ENCODE data around the gene TFB1M.
"Not testable (repeated sequence)": the region's sequence is repeated elsewhere in the genome, so short reads cannot be mapped to it uniquely, and the experiment has no call there.

TFB1M gene

DNA sequence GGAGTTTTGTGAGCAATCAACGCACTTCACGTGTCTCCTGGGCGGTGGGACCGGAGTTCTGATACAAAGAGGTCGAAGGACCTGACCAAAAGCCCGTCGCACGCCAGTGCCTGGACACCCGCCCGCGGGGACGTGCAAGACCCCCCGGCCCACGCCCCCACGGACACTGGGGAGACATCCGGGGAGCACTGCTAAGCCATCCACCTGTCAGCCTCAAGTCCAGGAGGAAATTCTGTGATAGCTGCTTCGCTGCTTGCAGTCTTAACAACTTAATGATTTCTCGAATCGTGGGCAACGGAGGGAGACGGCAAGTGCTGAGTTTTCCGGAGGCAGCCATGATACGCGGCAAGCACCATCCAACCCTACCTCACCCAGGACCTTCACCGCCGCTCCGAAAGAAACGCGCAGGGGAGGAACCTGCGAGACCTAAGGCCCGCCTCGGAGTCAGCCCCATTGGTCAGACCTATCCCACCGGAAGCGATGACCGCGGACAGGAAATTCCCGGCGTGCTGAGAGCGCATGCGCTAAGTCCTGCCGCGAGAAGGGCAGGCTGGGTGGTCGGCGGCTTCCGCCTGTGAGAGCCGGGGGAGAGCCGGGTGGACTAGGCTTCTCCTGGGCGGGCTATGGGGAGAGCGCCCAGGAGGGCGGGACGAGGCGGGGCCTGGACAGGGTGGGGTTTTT lies at the start of gene TFB1M:
Gene TFB1M (minus strand): TSS at position 393 of the 681 bp plus-strand sequence. CDS start 56 bp downstream, at position 337.
- TF ChIP-seq, protein P1, sequence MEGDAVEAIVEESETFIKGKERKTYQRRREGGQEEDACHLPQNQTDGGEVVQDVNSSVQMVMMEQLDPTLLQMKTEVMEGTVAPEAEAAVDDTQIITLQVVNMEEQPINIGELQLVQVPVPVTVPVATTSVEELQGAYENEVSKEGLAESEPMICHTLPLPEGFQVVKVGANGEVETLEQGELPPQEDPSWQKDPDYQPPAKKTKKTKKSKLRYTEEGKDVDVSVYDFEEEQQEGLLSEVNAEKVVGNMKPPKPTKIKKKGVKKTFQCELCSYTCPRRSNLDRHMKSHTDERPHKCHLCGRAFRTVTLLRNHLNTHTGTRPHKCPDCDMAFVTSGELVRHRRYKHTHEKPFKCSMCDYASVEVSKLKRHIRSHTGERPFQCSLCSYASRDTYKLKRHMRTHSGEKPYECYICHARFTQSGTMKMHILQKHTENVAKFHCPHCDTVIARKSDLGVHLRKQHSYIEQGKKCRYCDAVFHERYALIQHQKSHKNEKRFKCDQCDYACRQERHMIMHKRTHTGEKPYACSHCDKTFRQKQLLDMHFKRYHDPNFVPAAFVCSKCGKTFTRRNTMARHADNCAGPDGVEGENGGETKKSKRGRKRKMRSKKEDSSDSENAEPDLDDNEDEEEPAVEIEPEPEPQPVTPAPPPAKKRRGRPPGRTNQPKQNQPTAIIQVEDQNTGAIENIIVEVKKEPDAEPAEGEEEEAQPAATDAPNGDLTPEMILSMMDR (conservative IDR thresholded peaks at IDR 0.05) = no peak
- peak within 1 kb of the TSS; percentile 86 for H3K27ac ChIP-seq

DNA sequence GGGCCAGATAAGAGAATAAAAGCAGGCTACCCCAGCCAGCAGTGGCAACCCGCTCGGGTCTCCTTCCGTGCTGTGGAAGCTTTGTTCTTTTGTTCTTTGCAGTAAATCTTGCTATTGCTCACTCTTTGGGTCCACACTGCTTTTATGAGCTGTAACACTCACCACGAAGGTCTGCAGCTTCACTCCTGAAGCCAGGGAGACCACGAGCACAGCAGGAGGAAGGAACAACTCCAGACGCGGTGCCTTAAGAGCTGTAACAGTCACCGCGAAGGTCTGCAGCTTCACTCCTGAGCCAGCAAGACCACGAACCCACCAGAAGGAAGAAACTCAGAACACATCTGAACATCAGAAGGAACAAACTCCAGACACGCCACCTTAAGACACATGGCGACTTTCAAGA lies 49.7 kb upstream of the TFB1M start:
- not testable (repeated sequence) for H3K27ac ChIP-seq

DNA sequence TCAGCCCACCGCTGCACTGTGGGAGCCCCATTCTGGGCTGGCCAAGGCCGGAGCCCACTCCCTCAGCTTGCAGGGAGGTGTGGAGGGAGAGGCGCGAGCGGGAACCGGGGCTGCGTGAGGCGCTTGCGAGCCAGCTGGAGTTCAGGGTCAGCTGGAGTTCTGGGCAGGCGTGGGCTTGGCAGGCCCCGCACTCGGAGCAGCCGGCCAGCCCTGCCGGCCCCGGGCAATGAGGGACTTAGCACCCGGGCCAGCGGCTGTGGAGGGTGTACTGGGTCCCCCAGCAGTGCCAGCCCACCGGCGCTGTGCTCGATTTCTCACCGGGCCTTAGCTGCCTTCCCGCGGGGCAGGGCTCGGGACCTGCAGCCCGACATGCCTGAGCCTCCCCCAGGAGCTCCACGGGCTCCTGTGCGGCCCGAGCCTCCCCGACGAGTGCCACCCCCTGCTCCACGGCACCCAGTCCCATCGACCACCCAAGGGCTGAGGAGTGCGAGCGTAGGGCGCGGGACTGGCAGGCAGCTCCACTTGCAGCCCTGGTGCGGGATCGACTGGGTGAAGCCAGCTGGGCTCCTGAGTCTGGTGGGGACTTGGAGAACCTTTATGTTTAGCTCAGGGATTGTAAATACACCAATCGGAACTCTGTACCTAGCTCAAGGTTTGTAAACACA lies 48.8 kb upstream of the TFB1M start:
- not testable (repeated sequence) for H3K27ac ChIP-seq

DNA sequence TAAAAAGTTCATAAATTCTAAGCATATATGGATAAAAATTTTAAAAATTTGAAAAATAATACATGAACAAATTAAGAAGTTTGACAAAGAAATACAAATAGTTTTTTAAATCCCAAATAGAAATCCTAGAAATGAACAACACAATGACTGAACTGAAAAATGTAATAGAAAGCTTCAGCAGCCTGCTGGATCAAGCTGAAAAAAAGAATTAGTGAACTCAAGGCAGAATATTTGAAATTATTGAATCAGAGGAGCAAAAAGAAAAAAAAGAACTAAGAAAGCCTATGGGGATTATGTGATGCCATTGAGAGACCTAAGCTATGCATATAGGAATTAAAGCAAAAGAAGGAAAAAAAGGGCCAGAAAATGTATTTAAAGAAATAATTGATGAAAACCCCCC lies 39.9 kb upstream of the TFB1M start:
- TF ChIP-seq, protein P1 (conservative IDR thresholded peaks at IDR 0.05) = no peak
- no peak overlapping the region for H3K27ac ChIP-seq

DNA sequence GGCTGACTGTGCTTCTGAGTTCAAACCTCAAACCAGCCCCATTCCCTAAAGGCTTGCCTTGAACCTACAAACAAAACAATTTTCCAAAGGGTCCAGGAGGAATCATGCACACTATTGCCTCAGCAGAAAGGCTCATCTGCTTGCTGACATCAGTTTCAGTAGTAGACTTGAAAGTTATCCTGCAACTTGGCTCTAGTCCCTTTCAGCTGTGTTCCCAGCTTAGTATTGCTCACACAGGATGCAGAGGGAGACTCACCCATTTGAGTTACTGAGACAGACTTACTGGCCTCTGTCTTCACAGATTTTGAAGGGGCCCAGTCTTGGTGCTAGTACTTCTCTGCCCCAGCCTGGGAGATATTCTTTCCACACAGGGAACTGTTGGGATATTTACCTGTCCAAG lies 38.5 kb upstream of the TFB1M start:
- TF ChIP-seq, protein P1 (conservative IDR thresholded peaks at IDR 0.05) = no peak
- no peak overlapping the region for H3K27ac ChIP-seq

DNA sequence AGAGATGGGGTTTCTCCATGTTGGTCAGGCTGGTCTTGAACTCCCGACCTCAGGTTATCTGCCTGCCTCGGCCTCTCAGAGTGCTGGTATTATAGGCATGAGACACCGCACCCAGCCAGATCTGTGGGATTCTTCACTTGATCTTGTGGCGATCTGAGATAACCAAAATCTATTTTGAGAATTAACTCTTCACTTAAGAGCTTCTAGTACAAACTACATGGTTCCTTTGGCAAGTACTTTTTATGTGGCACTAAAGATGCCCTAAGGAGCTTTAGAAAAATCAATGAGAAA lies 37.8 kb upstream of the TFB1M start:
- TF ChIP-seq, protein P1 (conservative IDR thresholded peaks at IDR 0.05) = no peak

DNA sequence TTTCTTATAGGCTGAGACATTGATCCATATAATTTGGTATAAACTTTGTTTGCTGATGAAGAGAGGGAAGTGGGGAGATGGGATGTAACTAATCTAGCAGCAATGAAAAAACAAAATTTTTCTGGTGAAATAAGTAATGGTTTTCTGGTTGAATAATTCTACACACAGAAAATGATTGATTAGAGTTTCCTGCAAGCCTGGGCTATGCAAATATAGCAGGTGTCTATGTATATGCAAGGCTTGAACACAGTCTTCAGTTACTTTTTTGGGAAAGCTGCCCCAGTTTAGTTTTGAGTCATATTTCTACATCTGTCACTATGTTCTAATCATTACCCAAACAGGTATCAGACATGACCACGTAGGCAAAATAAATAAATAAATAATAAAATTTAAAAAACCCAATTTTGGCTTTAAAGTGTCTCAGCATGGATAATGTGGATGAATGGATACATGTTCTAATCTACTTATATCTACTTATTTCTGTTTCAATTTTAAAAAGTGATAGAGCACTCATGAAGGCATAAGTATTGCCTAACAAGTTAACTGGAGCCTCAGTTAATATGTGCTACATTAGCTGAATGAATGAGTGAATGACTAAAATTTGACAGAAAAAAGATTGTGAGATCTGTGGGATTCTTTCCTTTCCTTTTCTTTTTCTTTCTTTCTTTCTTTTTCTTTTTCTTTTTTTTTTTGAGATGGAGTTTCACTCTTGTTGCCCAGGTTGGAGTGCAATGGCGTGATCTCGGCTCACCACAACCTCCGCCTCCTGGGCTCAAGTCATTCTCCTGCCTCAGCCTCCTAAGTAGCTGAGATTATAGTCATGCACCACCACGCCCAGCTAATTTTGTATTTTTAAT lies 37.2 kb upstream of the TFB1M start:
- TF ChIP-seq, protein P1 (conservative IDR thresholded peaks at IDR 0.05) = no peak
- no peak overlapping the region for H3K27ac ChIP-seq

More for the DNA sequence above, 37.8 kb upstream of the TFB1M start:
- no peak overlapping the region for H3K27ac ChIP-seq

DNA sequence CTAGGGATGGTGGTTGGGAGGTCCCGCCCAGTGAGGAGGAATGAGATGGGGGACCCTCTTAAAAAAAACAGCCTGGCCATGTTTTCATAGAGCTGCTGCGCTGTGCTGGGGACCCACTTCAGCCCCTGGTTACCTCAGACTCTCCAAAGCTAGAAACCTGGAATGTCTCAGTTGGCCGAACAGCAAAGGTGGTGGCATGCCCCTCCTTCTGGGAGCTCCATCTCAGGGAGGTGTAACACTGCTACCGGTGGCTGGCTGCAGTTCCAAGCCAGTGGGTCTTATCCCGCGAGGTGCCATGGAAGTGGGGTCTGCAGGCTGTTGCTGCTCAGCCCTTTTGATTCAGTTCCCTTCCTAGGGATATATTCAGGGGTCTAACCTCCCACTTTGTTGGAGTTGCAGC lies 35.7 kb upstream of the TFB1M start:
- TF ChIP-seq, protein P1 (conservative IDR thresholded peaks at IDR 0.05) = no peak
- no peak overlapping the region for H3K27ac ChIP-seq

All from VCaP (cell line).